Activated CD8-positive, alpha-beta memory T cell treated with anti-CD3 and anti-CD28 coated beads, Interleukin-2, amount 50 U/mL, for 4 hours (primary cell): ENCODE results near the gene PLIN5.

Experiments
- DNase-seq: peaks from one replicate; pipeline ENCODE4 v3.0.0-alpha.2; 2020

Gene PLIN5

GRCh38 chr19:4503132-4503824 lies 31.7 kb downstream of the PLIN5 start:
- DNase-seq, result no peak

DNA sequence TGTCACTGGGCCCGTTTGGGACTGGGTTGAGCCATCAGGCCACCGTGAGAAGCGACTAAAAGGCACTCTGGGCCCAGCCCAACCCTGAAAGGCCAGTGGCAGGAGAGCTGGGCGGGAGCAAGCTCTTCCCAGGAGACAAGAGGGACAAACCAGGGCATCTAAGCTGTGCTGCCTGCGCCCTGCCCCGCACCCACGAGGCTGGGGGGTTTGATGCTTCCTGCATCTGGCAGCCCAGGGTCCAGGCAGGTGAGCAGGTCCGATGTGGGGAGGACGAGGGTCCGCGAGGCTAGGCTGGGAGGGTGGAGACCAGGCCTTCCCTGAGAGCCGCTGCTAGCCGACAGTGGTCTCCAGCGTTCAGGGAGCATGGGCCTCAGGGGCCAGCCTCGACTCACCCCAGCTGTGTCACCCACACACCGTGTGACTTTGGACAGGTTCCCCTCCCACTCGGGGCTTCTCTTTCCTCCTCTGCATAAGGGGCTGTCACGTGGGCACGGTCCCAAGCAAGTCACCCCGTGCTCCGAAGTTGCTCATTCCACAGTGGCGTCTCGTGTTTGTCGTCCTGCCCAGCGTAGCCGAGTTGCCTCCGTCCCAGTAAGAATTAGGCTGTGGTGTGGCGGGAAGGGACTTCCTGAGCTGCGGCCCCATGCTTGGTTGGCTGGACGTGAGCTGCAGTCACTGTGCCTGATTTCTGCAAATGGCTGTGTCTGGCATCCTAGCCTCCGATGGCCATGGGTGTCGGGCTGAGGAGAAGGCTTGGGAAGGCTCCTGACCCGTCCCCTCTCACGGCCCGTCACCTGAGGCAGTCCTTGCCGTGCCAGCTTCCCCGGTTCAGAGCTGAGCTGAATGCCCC lies 32.5 kb downstream of the PLIN5 start:
- DNase-seq, result no peak

GRCh38 chr19:4501691-4502090 lies 33.3 kb downstream of the PLIN5 start:
- no peak for DNase-seq

- DNase-seq, result no peak
Measured at GRCh38 chr19:4500841-4501591, 34.0 kb downstream of the PLIN5 start.

DNA sequence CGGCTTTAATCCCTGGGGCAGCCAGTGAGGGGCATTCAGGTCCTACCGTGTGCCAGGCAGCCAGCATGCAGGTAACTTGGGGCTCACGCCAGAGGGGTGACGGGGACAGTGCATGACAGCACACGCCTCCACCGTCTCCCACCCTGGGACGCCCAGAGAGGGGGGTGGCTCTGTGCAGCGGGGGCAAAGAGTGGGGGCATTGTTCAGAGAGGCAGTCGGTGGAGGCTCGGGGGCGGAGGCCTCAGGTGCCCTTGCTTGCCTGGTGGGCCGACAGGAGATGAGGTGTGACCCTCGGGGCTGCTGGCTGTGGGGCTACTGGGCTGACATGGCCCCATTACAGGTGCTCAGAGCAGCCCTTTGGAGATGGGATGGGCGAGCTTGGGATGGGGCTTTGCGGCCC lies 35.2 kb downstream of the PLIN5 start:
- DNase-seq, result no peak

- DNase-seq, result no peak
Measured at GRCh38 chr19:4499318-4499717, 35.7 kb downstream of the PLIN5 start.

- no peak for DNase-seq
Measured at GRCh38 chr19:4498694-4499093, 36.3 kb downstream of the PLIN5 start.

- DNase-seq, result no peak
Measured at GRCh38 chr19:4497770-4498389, 37.1 kb downstream of the PLIN5 start.

DNA sequence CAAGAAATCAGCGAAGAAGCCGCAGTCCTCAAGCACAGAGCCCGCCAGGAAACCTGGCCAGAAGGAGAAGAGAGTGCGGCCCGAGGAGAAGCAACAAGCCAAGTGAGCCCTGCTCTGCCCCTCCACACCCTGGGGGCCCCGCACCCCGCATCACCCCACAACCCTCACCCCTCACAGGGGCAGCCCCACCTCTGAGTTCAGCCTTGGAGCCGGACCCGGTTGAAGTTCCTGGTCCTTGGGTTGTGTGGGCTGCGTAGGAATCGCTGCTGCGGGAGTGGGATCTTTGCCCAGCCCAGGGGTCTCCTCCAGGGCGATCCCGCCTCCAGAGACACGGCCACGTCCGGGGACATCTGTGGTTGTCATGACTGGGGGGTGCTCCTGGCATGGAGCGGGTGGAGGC lies 38.7 kb downstream of the PLIN5 start:
- no peak for DNase-seq

DNA sequence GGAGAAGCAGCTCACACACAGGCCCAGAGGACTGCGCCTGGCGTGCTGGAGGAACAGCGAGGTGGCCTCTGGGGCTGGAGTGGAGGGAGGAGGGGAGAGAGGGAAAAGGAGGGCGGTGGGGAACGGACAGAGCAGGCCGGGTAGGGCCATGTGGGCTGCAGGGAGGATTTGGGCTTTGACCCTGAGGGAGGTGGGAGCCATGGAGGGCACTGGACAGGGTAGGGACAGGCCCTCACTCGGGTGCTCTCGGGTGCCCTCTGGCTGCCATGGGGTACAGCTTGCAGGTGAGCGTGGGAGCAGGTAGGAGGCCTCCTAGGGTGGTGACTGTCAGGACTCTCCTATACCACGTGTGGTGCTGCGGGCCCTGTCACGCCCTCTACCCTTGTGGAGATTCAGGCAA lies 39.6 kb downstream of the PLIN5 start:
- no peak for DNase-seq

GRCh38 chr19:4494691-4495064 lies 40.3 kb downstream of the PLIN5 start:
- DNase-seq, result no peak

DNA sequence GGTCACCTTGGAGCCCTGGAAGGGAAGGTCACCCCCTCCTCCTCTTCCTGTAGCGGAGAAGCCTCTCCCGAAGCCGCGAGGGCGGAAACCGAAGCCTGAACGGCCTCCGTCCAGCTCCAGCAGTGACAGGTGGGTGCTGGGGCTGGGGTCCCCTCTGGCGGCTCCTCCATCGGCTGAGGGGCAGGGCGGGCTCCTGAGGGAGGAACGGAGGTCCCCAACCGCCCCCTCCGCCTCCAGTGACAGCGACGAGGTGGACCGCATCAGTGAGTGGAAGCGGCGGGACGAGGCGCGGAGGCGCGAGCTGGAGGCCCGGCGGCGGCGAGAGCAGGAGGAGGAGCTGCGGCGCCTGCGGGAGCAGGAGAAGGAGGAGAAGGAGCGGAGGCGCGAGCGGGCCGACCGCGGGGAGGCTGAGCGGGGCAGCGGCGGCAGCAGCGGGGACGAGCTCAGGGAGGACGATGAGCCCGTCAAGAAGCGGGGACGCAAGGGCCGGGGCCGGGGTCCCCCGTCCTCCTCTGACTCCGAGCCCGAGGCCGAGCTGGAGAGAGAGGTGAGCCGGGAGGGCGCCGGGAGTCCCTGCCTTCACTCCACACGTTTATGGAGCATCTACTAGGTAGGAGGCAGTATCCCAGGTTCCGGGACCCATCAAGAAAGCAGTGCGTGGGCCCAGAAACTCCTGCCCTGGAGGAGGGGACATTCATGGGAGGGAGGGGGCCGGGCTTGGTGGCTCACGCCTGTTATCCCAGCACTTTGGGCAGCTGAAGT lies 40.9 kb downstream of the PLIN5 start:
- DNase-seq, result no peak

DNA sequence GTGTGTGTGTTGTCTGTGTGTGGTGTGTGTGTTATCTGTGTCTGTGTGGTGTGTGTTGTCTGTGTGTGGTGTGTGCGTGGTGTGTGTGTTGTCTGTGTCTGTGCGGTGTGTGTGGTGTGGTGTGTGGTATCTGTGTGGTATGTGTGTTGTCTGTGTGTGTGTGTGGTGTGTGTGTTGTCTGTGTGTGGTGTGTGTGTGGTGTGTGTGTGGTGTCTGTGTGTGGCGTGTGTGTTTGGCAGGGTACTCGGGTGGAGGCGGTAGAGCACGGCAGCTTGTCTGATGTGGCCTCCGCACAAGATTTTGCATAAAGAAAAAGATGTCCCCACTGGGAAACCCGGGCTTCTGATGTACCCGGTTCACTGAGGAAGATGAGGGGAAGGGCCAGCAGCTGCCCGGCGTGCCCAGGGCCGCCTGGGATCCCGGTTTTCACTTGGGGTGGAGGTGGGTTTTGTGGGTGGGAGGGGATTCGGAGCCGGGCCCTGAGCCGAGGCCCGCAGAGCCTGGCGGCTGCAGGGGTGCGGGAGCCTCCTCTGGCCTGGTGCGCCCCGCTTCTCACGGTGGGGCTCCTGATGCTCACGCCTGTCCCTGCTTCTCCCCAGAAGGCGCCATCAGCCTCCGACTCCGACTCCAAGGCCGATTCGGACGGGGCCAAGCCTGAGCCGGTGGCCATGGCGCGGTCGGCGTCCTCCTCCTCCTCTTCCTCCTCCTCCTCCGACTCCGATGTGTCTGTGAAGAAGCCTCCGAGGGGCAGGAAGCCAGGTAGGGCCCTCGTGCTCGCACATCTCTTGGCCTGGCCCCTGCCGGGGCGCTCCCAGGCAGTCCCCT lies 41.7 kb downstream of the PLIN5 start:
- DNase-seq, result no peak

GRCh38 chr19:4492337-4493103 lies 42.5 kb downstream of the PLIN5 start:
- no peak for DNase-seq

- DNase-seq, result no peak
Measured at GRCh38 chr19:4491446-4491845, 43.6 kb downstream of the PLIN5 start.

DNA sequence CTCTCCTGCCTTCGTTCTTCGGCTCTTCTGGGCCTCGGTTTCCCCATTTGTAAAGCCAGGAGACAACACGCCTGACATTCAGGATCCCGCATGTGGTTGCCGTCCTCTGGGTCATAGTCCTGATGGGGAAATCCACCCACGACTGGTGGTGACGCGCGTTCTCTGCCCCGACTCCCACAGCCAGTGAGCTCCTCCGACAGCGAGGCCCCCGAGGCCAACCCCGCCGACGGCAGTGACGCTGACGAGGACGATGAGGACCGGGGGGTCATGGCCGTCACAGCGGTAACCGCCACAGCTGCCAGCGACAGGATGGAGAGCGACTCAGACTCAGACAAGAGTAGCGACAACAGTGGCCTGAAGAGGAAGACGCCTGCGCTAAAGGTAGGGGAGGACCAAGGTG lies 46.5 kb downstream of the PLIN5 start:
- no peak for DNase-seq

GRCh38 chr19:4487572-4487971 lies 47.5 kb downstream of the PLIN5 start:
- no peak for DNase-seq

DNA sequence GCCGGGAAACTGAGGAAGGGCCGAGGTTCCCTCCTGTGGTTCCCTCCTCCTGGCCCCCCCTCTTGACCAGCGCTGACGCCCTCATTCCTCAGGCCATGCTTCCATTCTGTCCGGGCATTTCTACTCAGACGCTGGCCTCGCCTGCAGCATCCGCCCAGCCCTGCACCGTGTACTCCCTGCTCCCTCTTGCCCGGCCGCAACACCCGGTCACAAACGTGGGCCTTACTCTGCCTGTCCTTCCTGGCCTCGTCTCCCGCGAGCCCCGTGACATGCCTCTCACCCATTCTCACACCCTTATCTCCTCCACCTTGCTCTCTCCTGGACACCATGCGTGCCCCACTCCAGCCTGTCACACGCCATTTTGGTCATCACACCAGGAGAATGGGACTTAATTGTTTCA lies 51.6 kb downstream of the PLIN5 start:
- DNase-seq, result no peak

DNA sequence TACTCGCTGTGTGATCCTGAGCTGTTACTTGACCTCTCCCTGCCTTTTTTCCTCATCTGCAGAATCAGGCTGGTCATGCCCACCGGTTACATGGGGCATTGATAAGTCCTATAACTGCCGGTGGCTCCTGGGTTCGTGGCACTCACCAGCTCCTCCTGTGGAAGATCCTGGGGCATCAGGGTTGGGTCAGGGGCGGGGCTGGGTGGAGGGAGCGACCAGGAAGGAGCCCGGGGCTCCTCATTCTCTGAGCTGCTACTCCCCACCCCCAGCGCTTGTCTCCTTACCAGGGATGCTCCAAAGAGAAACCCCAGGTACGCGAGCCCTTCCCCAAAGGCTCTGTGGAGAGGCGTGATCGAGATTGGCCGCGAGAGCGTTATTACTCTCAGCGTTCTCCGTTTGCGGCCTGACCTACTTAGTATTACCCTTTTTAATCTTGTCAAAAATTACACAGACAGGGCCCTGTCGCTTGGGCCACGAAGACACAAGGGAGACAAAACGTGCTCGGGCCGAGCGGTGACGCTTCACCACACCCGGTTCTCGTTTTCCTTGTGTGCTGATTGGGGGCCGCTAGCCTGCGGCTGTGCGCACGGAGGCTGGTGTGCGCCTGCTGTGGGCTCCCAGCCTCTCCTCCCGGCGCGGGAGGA lies 52.2 kb downstream of the PLIN5 start:
- DNase-seq, result no peak
